ENCODE measurements around the gene CASZ1.

DNA sequence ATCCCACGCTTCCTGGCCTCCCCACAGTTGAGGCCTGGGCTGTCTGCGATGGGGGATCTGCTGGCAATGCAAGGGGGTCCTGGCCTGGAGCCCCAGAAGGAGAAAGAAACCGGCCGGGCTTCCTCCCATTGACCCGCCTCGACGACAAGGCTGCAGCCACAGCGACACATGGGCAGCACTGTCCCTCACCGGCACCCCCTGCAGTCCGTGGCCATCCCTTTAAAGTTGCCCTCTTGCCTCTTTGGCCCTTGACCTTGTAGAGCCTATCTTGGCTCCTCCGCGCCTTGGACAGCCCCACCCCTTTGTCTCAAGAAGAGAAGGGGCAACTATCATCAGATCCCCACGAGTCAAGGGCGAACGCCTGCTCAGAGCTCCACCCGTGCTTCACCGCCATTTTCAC, 106.0 kb downstream of the CASZ1 start:
- no peak for TF ChIP-seq EZH2 (IDR thresholded peaks at IDR 0.05; ENCODE audit: low read depth)
- TF ChIP-seq CTCF (conservative IDR thresholded peaks at IDR 0.05): no peak

Measured in PC-9 (cell line).